ENCODE results near the gene ZSWIM4. TPM values are rescaled to one million over a fixed set of nuclear protein-coding genes. Genes with fewer than 3 reads are reported as not detected.
A peak's percentile ranks its signal among the peaks of the same experiment; 100 is the strongest.

Gene ZSWIM4
- total and polyA plus RNA-seq, 4 experiments from 2014 or later = 0.33 to 6.6 (median 4.0) TPM

DNA sequence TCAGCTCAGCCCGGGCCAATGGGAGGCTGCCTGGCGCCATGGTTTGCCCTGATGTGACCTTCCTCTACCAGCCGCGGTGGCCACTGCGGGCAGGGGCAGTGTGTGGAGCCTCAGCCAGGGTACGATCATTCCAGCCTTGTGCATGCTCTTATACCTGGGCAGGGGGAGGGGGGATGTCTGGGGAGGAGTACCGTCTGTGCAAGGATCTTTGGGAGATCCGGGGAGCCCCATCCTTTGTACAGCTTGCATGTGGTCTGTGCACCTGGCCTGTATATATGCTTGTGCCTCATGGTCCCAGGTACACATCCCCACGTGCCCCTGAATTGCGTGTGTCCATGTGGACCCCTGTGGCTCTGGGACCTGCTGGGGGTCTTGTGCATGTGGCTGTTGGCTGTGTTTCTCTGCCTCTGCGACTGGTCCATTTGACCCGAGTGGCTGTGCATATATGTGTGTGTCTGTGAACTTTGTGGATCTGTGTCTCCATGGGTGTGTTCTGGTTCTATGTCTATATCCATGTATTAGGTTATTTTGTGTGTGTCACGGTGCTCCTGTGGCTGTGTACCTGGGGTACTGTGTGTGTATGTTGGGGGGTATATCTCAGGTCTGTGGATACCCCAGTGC, 68.9 kb downstream of the ZSWIM4 start:
- H3K27ac ChIP-seq (ENCODE audit: low read depth, low read length) = no peak overlapping the region
- Mint-ChIP-seq H3K9me3 (peaks cover 0 to 4% (median 0%) of the 10 kb centered on the region in 8 donors), H3K36me3 (peaks cover 0 to 9% of the 10 kb centered on the region in 2 donors), H3K27ac (peak overlapping the region; percentile 49 to 98 (median 82)), H3K27me3 (peaks cover 22 to 28% of the 10 kb centered on the region in 2 donors), H3K4me3 (peak overlapping the region; percentile 73 to 94 (median 87)), H3K4me1 (peaks cover 27 to 54% (median 40%) of the 10 kb centered on the region in 4 donors)
- peaks cover 19% of the 10 kb centered on the region for H3K27me3 ChIP-seq (ENCODE audit: insufficient read depth, low read length)
- peaks cover 35% of the 10 kb centered on the region for H3K4me1 ChIP-seq (ENCODE audit: insufficient read depth, low read length)
- no peaks in the 10 kb centered on the region for H3K36me3 ChIP-seq (ENCODE audit: insufficient read depth, low read length)
- no peaks in the 10 kb centered on the region for H3K9me3 ChIP-seq (ENCODE audit: control insufficient read depth in 1 of 2, low read length in 2 of 2)
- POLR2A ChIA-PET (ENCODE audit: partially characterized antibody) = interaction anchor here (0.6 to 10.0 kb wide), 6 partner anchors 15 to 210 kb away, joined by 3 to 153 read pairs (median 64); partner anchors contain the start of gene C19orf53
- intact Hi-C loops (cut with micrococcal nuclease) = no loop called here
- CTCF ChIA-PET (ENCODE audit: partially characterized antibody) = interaction anchor here (0.9 to 7.1 kb wide), 7 partner anchors 11 to 275 kb away, joined by 4 to 307 read pairs (median 22); no protein-coding TSS in a partner anchor
- peak in 2 of 5 donors; percentile 14 to 26 for DNase-seq
- no peak overlapping the region for H3K4me3 ChIP-seq (ENCODE audit: low read length in 2 of 2)

GRCh38 chr19:13864667-13865570, 69.7 kb downstream of the ZSWIM4 start:
- POLR2A ChIA-PET (ENCODE audit: partially characterized antibody) = interaction anchor here (1.4 to 10.0 kb wide), 5 partner anchors 16 to 141 kb away, joined by 3 to 153 read pairs (median 98); partner anchors contain the start of genes C19orf53 and RFX1
- Mint-ChIP-seq H3K36me3 (peaks cover 0 to 9% of the 10 kb centered on the region in 2 donors), H3K27ac (peak overlapping the region in 6 of 7 donors; percentile 65 to 98 (median 87)), H3K4me3 (peak overlapping the region; percentile 73 to 94 (median 87)), H3K4me1 (peaks cover 23 to 49% (median 36%) of the 10 kb centered on the region in 4 donors), H3K27me3 (peaks cover 25 to 30% of the 10 kb centered on the region in 2 donors), H3K9me3 (peaks cover 0 to 4% (median 0%) of the 10 kb centered on the region in 8 donors)
- peaks cover 35% of the 10 kb centered on the region for H3K4me1 ChIP-seq (ENCODE audit: insufficient read depth, low read length)
- DNase-seq = peak in 2 of 5 donors; percentile 8 to 41
- no peak overlapping the region for H3K4me3 ChIP-seq (ENCODE audit: low read length in 2 of 2)
- H3K27me3 ChIP-seq (ENCODE audit: insufficient read depth, low read length) = peaks cover 19% of the 10 kb centered on the region
- CTCF ChIA-PET (ENCODE audit: partially characterized antibody) = interaction anchor here (2.9 to 7.1 kb wide), 3 partner anchors 10 to 78 kb away, joined by 13 to 307 read pairs (median 37); no protein-coding TSS in a partner anchor
- H3K36me3 ChIP-seq (ENCODE audit: insufficient read depth, low read length) = no peaks in the 10 kb centered on the region
- intact Hi-C loops (cut with micrococcal nuclease) = no loop called here
- H3K27ac ChIP-seq (ENCODE audit: low read depth, low read length) = no peak overlapping the region
- H3K9me3 ChIP-seq (ENCODE audit: control insufficient read depth in 1 of 2, low read length in 2 of 2) = no peaks in the 10 kb centered on the region

DNA sequence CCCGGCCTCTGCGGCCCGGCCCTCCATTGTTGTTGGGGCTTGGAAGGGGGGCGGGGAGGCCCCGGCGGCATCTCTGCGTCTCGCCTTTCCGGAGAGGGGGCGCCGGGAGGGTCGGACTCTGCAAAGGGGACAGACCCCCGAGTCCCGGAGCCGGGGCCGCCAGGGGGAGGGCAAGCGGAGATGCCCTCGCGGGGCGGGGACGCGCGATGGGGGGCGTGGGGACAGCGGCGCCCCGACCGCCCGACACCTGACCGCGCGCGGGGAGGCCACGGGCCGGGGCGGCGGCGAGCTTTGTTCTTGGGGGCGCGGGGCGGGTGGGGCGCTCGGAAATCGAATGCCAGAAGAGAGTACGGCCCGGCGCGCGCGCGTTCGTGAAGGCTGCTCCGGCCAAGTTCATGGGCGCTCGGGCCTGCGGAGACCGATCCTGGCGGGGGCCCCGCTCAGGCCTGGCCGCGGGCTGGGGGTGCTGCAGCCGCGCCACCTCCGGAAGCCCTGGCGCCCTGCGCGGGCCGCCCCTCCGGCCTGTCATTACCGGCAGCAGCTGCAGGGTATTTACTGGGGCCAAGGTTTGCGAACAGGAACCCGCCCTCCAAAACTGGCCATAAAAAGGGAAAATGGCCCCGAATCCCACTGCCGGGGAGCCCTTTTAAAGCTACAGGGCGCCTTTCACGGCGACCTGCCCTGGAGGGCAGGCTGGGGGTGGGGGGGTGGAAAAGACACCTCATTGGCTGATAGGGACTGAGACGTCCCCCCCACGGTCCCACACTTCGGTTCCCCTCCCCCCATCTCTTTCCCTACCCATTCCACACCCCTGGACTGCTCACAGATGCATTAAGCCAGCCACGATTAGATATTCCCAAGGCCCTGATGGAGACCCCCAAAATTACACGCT, 70.6 kb downstream of the ZSWIM4 start:
- POLR2A ChIA-PET (ENCODE audit: partially characterized antibody) = interaction anchor here (1.0 to 10.0 kb wide), 5 partner anchors 17 to 271 kb away, joined by 3 to 153 read pairs (median 98); partner anchors contain the start of genes ASF1B and RFX1
- peak overlapping the region in 5 of 7 donors; percentile 4 to 84 (median 42) for H3K27ac Mint-ChIP-seq

DNA sequence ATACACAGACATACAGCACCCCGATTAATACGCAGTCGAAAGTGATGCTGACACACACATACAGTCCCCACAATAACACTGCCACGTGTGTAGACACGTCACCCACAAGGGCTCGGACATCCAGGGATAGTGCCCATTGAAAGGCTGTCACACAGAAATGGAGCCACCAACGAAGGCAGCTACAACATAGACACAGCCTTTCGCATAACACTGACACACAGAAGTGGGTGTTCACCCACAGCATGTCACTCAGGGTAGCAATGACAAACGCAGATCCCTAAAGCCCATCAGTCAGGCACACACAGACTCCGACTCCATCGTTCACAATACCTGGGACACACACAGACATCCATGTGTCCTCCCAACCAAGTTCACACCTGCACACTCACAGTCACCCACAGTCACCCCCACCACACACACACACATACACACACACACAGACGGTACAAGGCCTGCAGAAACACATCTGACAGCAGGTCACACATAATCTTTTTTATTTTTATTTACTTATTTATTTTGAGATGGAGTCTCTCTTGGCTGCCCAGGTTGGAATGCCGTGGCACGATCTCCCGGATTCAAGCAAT, 71.3 kb downstream of the ZSWIM4 start:
- Mint-ChIP-seq H3K4me3 (peak overlapping the region; percentile 61 to 87 (median 77)), H3K4me1 (peaks cover 23 to 38% (median 30%) of the 10 kb centered on the region in 4 donors), H3K36me3 (peaks cover 0 to 7% of the 10 kb centered on the region in 2 donors), H3K27me3 (peaks cover 28 to 30% of the 10 kb centered on the region in 2 donors), H3K9me3 (peaks cover 0 to 4% (median 0%) of the 10 kb centered on the region in 8 donors), H3K27ac (peak overlapping the region in 5 of 7 donors; percentile 33 to 84 (median 67))
- no peak for DNase-seq
- H3K4me1 ChIP-seq (ENCODE audit: insufficient read depth, low read length) = peaks cover 29% of the 10 kb centered on the region
- CTCF ChIA-PET (ENCODE audit: partially characterized antibody) = no interaction called here
- no peaks in the 10 kb centered on the region for H3K9me3 ChIP-seq (ENCODE audit: control insufficient read depth in 1 of 2, low read length in 2 of 2)
- H3K4me3 ChIP-seq (ENCODE audit: low read length in 2 of 2) = no peak overlapping the region
- H3K36me3 ChIP-seq (ENCODE audit: insufficient read depth, low read length) = no peaks in the 10 kb centered on the region
- no peak overlapping the region for H3K27ac ChIP-seq (ENCODE audit: low read depth, low read length)
- H3K27me3 ChIP-seq (ENCODE audit: insufficient read depth, low read length) = peaks cover 19% of the 10 kb centered on the region
- POLR2A ChIA-PET (ENCODE audit: partially characterized antibody) = interaction anchor here (1.0 to 10.0 kb wide), 4 partner anchors 29 to 270 kb away, joined by 3 to 153 read pairs (median 58); partner anchors contain the start of genes ASF1B and RFX1
- intact Hi-C loops (cut with micrococcal nuclease) = no loop called here

More for the DNA sequence above, 70.6 kb downstream of the ZSWIM4 start:
- H3K27ac ChIP-seq (ENCODE audit: low read depth, low read length) = no peak overlapping the region
- H3K27me3 ChIP-seq (ENCODE audit: insufficient read depth, low read length) = peaks cover 19% of the 10 kb centered on the region
- Mint-ChIP-seq H3K36me3 (peaks cover 0 to 9% of the 10 kb centered on the region in 2 donors), H3K4me3 (peak overlapping the region; percentile 61 to 87 (median 77)), H3K27me3 (peaks cover 25 to 30% of the 10 kb centered on the region in 2 donors), H3K9me3 (peaks cover 0 to 4% (median 0%) of the 10 kb centered on the region in 8 donors), H3K4me1 (peaks cover 23 to 45% (median 35%) of the 10 kb centered on the region in 4 donors)
- peaks cover 35% of the 10 kb centered on the region for H3K4me1 ChIP-seq (ENCODE audit: insufficient read depth, low read length)
- H3K4me3 ChIP-seq (ENCODE audit: low read length in 2 of 2) = peak overlapping the region in 1 of 2 donors; percentile 35
- no peaks in the 10 kb centered on the region for H3K36me3 ChIP-seq (ENCODE audit: insufficient read depth, low read length)
- DNase-seq = peak in 1 of 5 donors; percentile 17
- CTCF ChIA-PET (ENCODE audit: partially characterized antibody) = no interaction called here
- intact Hi-C loops (cut with micrococcal nuclease) = no loop called here
- no peaks in the 10 kb centered on the region for H3K9me3 ChIP-seq (ENCODE audit: control insufficient read depth in 1 of 2, low read length in 2 of 2)

GRCh38 chr19:13868663-13869062, 73.4 kb downstream of the ZSWIM4 start:
- H3K4me3 Mint-ChIP-seq = peak overlapping the region in 2 of 8 donors; percentile 14 to 27
- Histone ChIP-seq H3K4me1 (ENCODE audit: insufficient read depth, low read length) (peaks cover 20% of the 10 kb centered on the region), H3K27ac (ENCODE audit: low read depth, low read length) (no peak overlapping the region), H3K9me3 (ENCODE audit: control insufficient read depth in 1 of 2, low read length in 2 of 2) (no peaks in the 10 kb centered on the region), H3K36me3 (ENCODE audit: insufficient read depth, low read length) (no peaks in the 10 kb centered on the region), H3K27me3 (ENCODE audit: insufficient read depth, low read length) (peaks cover 19% of the 10 kb centered on the region), H3K4me3 (ENCODE audit: low read length in 2 of 2) (no peak overlapping the region)
- H3K36me3 Mint-ChIP-seq = peaks cover 0 to 2% of the 10 kb centered on the region in 2 donors
- peaks cover 16 to 28% (median 23%) of the 10 kb centered on the region in 4 donors for H3K4me1 Mint-ChIP-seq
- peaks cover 26 to 30% of the 10 kb centered on the region in 2 donors for H3K27me3 Mint-ChIP-seq
- peaks cover 0 to 1% (median 0%) of the 10 kb centered on the region in 8 donors for H3K9me3 Mint-ChIP-seq
- ChIA-PET POLR2A (ENCODE audit: partially characterized antibody) (no interaction called here), CTCF (ENCODE audit: partially characterized antibody) (interaction anchor here (1.6 kb wide), 1 partner anchor 84 kb away, joined by 4 read pairs; no protein-coding TSS in a partner anchor)
- H3K27ac Mint-ChIP-seq = peak overlapping the region in 1 of 7 donors; percentile 10
- no peak for DNase-seq
- intact Hi-C loops (cut with micrococcal nuclease) = no loop called here

GRCh38 chr19:13869281-13869680, 74.0 kb downstream of the ZSWIM4 start:
- H3K4me1 Mint-ChIP-seq = peaks cover 13 to 23% (median 19%) of the 10 kb centered on the region in 4 donors
- H3K27ac Mint-ChIP-seq = no peak overlapping the region
- H3K27ac ChIP-seq (ENCODE audit: low read depth, low read length) = no peak overlapping the region
- peaks cover 24 to 26% of the 10 kb centered on the region in 2 donors for H3K27me3 Mint-ChIP-seq
- H3K9me3 Mint-ChIP-seq = peaks cover 0 to 1% (median 0%) of the 10 kb centered on the region in 8 donors
- H3K9me3 ChIP-seq (ENCODE audit: control insufficient read depth in 1 of 2, low read length in 2 of 2) = no peaks in the 10 kb centered on the region
- POLR2A ChIA-PET (ENCODE audit: partially characterized antibody) = no interaction called here
- no peak overlapping the region for H3K4me3 Mint-ChIP-seq
- no peak overlapping the region for H3K4me3 ChIP-seq (ENCODE audit: low read length in 2 of 2)
- H3K36me3 ChIP-seq (ENCODE audit: insufficient read depth, low read length) = no peaks in the 10 kb centered on the region
- DNase-seq = no peak
- intact Hi-C loops (cut with micrococcal nuclease) = no loop called here
- H3K36me3 Mint-ChIP-seq = peaks cover 0 to 2% of the 10 kb centered on the region in 2 donors
- peaks cover 13% of the 10 kb centered on the region for H3K27me3 ChIP-seq (ENCODE audit: insufficient read depth, low read length)
- CTCF ChIA-PET (ENCODE audit: partially characterized antibody) = interaction anchor here (1.3 kb wide), 1 partner anchor 10 kb away, joined by 3 read pairs; no protein-coding TSS in a partner anchor
- peaks cover 14% of the 10 kb centered on the region for H3K4me1 ChIP-seq (ENCODE audit: insufficient read depth, low read length)

Data from CD4-positive, alpha-beta memory T cell (primary cell).